COR-L47 (cell line): Measurements from ENCODE around the gene MAB21L3.

ENCODE experiments used
- DNase-seq: peaks from one replicate; lab custom pipeline; 2025; lab: John Stamatoyannopoulos, UW

The MAB21L3 gene

DNA sequence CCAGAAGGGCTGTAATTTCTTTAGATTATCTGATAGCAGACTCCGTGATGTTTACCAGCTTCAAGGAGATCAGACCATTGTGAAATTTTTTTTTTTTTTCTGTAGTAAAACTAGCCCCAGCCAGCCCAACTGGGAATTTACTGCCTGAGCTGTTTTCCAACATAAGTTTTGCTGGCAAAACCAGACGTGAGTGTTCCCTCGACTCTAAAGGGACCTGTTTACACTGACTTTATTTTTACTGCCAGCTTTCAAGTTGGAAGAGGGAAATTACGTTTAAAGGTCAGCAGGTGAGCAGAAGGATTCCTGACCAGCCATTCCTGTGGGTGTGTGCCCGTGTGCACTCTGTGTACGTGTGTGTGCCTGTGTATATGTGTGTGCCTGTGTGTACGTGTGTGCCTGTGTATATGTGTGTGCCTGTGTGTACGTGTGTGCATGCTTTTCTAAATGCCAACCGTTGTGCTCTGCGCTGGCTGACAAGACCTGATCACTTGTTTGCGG, 374 bp downstream of the MAB21L3 start:
- DNase-seq = no peak

DNA sequence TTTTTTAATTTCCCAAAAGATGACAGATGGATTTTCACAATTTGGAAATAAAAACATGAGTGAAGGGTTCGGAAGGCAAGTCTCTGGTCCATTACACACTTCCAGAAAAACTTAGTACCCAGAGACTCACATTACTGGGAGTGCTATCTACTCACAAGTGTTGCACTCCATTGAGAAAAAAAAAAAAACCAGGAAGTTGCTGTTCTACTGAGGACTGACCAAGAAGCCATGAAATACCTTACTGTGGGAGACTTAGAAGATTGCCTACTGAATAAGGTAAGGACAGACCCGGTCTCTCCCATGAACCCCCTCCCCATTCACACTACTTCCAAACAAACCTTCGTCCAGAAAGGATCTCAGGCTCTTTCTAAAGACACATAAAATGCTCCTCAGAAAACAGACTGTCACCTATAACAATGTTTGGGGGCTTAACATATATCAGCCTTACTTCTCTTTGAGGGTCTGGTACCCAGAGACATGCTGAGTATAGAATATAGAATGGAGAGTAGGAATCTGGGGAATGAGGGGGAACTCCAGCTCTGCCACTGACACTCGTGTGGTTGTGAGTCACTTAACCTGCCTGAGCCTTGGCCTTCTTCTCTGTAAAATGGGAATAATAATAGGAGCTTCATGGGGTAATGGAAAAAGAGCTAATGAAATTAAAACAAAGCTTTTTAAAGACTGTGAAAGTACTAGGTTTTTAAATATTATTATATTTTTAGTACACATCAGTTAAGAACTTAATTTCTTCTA, 1.4 kb downstream of the MAB21L3 start:
- DNase-seq = no peak

- DNase-seq = no peak
Measured at GRCh38 chr1:116113615-116114014, 2.4 kb downstream of the MAB21L3 start.

- no peak for DNase-seq
Measured at GRCh38 chr1:116115476-116116439, 4.6 kb downstream of the MAB21L3 start.

DNA sequence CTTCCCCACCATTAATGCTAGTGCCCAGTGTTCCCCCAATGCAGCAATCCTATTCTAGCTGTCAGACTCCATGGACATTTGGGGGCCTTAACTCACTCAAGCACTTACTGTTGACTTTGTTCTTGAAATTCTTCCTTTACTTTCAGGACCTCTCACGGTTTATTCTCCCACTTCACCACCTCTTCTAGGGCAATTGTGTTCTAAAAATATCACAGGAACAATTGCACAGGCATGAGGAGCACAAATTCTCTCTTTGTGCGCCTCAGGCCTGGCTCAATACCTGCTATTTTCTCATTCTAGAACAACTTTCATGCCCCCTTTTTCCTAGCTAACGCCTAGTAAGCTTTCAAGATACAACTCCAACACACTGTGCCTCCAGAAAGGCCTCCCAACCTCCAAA, 7.3 kb downstream of the MAB21L3 start:
- no peak for DNase-seq

DNA sequence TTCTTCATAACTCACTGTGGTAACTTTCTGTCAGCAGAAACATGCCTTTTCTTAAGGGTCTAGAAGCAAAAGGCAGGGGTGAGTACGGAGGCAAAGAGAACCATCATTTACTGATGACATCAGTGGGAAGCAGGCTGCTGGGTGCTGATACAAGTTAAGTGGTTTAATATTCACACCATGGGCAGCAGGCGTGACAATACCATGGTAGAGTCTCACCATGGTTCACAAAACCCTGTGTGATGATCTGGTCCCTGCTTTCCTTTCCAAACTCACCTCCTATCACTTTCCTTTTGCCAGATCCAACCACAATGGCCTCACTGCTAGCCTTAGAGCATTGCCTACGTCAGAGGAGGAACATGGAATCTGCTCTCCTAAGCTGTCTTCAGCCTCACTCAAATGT, 8.7 kb downstream of the MAB21L3 start:
- DNase-seq = no peak

GRCh38 chr1:116122955-116123757, 12.0 kb downstream of the MAB21L3 start:
- no peak for DNase-seq

DNA sequence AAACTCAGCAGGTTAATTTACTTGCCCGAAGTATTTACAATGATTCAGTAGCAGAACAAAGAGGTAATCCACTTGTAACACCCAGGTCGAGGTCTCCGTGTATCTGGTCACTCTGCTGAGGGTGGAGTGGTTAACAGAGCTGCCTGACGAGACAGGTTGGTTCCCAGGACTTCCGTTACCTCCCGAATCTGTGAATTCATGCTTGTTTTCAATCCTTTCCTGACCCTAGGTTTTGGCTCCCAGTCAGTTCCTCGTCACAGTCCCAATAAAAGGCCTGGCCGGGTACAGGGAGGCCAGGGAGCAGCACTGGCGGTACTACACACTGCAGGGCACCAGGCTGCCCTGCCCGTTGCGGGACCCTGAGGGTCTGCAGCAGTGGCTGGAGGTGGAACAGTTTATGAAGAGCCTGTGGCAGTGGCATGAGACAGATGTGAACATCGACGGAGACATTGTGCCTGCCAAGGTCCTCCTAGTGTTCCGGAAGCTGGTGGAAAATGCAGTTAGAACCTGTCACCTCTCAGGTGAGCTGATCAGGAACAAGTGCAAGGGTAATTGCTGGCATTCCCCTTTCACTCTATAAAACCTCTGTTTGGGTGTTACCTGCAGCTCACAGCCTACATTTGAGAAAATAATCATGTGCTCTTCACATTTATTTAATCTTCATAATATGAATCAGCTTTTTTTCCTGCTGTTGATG, 12.8 kb downstream of the MAB21L3 start:
- no peak for DNase-seq

DNA sequence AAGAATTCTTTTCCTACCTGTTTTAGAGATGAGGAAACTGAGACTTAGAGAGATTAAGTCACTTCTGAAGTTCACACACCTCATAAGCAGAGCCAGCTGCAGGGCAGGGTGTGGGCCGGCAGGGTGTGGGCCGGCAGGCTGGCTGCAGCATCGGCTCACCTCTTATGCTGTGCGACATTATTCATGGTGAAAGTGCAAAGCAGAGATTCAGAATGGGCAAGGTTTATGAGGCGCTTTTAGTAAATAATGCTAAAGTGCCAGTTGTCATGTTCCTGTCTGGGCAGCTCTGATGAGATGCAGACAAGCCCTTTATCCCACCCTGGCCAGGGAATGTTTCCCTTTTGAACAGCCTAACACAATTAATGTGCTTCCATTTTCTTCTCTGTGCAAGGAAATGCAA, 14.6 kb downstream of the MAB21L3 start:
- no peak for DNase-seq

DNA sequence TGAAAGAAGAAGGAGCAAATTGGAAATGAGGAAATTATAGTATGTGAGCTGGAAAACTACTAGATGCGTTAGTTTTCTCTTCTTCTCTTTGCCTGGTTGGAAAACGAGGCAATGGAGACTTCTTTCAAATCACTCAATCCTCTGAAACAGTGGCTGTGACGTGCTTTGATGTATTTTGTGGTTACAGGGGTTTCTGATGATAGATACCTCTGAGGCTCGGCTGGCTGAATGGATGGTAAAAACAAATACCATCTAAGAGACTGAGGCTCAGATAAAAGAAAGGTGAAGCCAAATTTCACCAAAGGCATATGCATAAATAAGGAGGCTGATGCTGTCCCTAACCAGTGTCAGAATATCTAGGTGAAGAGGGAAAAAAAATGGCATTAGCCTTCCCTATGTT, 15.1 kb downstream of the MAB21L3 start:
- DNase-seq = no peak

- DNase-seq = no peak
Measured at GRCh38 chr1:116127123-116127847, 16.1 kb downstream of the MAB21L3 start.

GRCh38 chr1:116127848-116128540, 16.8 kb downstream of the MAB21L3 start:
- DNase-seq = no peak

GRCh38 chr1:116128664-116129063, 17.5 kb downstream of the MAB21L3 start:
- no peak for DNase-seq

DNA sequence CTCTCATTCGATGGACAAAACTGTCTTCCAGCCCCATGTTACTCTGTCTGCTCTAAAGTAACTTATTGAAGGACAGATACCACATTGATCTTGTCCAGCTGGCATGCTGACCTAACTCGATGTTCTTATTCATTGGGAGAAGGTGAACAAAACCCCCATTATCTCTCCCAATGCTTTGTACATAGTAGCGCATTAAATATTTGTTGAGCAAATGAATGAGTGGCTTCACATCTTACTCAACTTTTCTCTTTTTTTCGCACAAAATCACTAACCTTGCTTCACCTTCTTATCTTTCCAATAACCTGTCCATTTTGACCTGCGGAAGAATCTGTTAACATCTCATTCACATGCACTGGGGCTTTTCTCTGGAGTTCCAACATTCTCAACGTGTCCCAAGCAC, 18.3 kb downstream of the MAB21L3 start:
- no peak for DNase-seq

GRCh38 chr1:116130356-116130755, 19.2 kb downstream of the MAB21L3 start:
- no peak for DNase-seq

DNA sequence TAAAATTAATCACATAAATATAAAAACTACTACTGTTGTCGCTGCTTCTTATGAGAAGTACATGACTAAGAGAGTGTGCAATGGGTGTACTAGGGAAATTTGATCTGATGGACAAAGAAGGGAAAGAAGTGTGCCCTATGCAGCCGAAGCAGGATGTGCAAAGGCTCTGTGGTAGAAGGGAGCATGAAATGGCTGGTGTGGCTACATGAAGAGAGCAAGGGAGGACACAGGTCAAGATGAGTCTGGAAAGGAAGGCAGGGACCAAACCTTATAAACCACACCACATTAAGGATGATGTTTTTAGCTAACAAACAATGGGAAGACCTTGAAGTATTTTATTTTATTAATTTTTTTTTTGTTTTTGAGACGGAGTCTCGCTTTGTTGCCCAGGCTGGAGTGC, 20.0 kb downstream of the MAB21L3 start:
- no peak for DNase-seq

- DNase-seq = no peak
Measured at GRCh38 chr1:116131866-116132605, 20.8 kb downstream of the MAB21L3 start.

- no peak for DNase-seq
Measured at GRCh38 chr1:116133696-116134475, 22.7 kb downstream of the MAB21L3 start.

DNA sequence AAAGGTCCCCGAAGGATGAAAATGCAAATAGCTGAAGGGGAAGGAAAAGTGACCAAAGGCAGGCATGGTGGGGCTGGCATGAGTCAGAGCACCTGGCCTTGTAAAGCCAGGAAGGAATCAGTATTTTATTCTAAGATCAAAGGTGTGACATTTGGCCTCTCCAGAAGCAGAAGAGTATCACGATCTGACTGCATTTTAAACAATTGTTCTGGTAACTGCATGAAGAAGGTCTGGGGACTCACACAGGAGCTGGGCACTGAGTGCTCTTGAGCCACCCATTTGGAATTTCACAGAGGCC, 23.2 kb downstream of the MAB21L3 start:
- no peak for DNase-seq
